Uterus (tissue), 2 donors: ENCODE measurements around the gene RNF217.

ENCODE experiments used
- POLR2A ChIP-seq, 2 donors: fragments of 450-650 bp; IDR thresholded peaks; one replicate each; pipeline ENCODE4 v1.6.1; 2016; ENCODE audit warnings: antibody characterized with exemption in 2 of 2, mild to moderate bottlenecking in 1 of 2, moderate library complexity in 1 of 2
- TF ChIP-seq, protein P1 (sequence below), 4 experiments: fragments of 200-600 bp in 2 of 4; fragments of 450-650 bp in 2 of 4; sonication (generic) in 2 of 4; IDR thresholded peaks; one replicate each; pipeline ENCODE4 v1.5.1; 2016 to 2019; ENCODE audit warnings: antibody characterized with exemption in 4 of 4, mild to moderate bottlenecking in 2 of 4, moderate library complexity in 1 of 4

DNA sequence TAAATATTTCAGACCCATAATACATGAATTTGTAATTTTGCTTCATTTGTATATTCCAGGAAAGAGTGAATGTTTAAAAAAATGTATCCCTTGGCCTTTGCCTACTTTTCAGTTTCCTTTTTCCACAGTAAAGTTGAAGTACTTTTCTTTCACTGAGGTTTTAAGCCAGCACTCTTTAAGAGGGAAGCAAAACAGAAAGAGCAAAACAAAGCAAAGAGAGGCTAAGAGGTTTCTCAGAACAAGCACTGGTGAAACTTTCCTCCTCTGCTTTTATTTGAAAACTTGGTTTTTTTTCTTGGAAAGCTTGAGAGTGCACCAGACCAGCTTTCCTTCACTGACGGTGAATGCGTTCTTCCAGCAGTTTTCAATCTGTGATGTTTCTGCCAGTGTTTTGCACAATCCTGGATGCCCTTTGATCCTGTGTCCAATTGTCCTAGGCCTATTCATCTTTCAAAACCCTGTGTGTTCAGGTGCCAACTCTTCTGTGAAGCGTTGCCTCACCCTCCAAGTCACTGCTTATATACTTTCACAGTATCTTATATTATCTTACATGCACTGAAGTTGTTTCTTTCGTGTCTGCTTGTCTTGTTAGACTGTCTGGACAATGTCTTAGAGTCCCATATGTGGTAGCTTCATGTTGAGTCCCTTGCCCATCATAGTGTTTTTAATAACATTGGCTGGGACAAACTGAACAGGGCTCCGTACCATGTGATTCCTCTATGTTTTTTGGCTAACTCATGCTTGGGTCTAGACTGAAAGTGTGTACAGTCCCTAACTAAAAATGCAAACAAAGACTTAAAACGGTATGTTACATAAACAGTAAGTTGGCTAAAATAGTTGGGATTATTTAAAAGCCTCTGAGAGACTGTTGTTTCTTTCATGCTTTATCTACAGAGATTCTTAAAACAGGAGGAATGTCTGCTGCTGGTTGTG lies 1.9 kb downstream of the RNF217 start:
- TF ChIP-seq, protein P1, sequence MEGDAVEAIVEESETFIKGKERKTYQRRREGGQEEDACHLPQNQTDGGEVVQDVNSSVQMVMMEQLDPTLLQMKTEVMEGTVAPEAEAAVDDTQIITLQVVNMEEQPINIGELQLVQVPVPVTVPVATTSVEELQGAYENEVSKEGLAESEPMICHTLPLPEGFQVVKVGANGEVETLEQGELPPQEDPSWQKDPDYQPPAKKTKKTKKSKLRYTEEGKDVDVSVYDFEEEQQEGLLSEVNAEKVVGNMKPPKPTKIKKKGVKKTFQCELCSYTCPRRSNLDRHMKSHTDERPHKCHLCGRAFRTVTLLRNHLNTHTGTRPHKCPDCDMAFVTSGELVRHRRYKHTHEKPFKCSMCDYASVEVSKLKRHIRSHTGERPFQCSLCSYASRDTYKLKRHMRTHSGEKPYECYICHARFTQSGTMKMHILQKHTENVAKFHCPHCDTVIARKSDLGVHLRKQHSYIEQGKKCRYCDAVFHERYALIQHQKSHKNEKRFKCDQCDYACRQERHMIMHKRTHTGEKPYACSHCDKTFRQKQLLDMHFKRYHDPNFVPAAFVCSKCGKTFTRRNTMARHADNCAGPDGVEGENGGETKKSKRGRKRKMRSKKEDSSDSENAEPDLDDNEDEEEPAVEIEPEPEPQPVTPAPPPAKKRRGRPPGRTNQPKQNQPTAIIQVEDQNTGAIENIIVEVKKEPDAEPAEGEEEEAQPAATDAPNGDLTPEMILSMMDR (IDR thresholded peaks at IDR 0.05), result no peak
- TF ChIP-seq POLR2A (IDR thresholded peaks at IDR 0.05), result peak in 1 of 2 donors; percentile 16
